OCI-LY3 (cell line): Measurements from ENCODE around the gene KIF27.

Experiments used
- CTCF ChIP-seq: fragments of 200-600, 300-600 bp; sonication (generic); IDR thresholded peaks from 2 replicates; pipeline ENCODE4 v1.5.1; 2014; ENCODE audit warnings: antibody characterized with exemption, low read length, low read depth
- EZH2phosphoT487 ChIP-seq: fragments of 200-600 bp; shearing (Covaris generic); IDR thresholded peaks from 2 replicates; pipeline ENCODE4 v1.6.1; 2018; ENCODE audit warnings: antibody characterized with exemption, mixed run types, low read depth

- no peak for TF ChIP-seq CTCF
- TF ChIP-seq EZH2phosphoT487, result no peak
Observed at GRCh38 chr9:83906144-83906543, 15.1 kb downstream of the KIF27 start.
